ENCODE measurements around the gene MYO9A. TPM values are rescaled to one million over a fixed set of nuclear protein-coding genes. Genes with fewer than 3 reads are reported as not detected.

MYO9A gene
- total RNA-seq, 4 donors from 2014 or later, result 88.5 to 183 (median 115) TPM

DNA sequence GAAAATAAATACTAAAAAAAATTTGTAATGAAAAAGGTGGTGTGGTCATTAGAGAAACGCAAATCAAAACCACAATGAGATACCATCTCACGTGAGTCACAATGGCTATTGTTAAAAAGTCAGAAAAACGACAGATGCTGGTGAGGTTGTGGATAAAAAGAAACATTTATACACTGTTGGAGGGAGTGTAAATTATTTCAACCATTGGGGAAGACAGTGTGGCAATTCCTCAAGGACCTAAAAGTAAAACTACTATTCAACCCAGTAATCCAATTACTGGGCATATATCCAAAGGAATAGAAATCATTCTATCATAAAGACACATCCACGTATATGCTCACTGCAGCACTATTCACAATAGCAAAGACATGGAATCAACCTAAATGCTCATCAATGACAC is 120.3 kb downstream of the MYO9A start:
- H3K4me1 ChIP-seq, result no peaks in the 10 kb centered on the region
- WGBS, 2 donors, result 87 to 92% methylated on average over 4 of the region's 4 CpGs
- peaks cover 0 to 12% of the 10 kb centered on the region in 2 donors for H3K36me3 ChIP-seq
- no peaks in the 10 kb centered on the region for H3K9me3 ChIP-seq
- intact Hi-C loops (cut with DNase I), result no loop called here
- H3K27me3 ChIP-seq, result no peaks in the 10 kb centered on the region
- no peak overlapping the region for H3K27ac ChIP-seq
- no peak for TF ChIP-seq POLR2A (IDR thresholded peaks at IDR 0.05)
- TF ChIP-seq, protein P1, sequence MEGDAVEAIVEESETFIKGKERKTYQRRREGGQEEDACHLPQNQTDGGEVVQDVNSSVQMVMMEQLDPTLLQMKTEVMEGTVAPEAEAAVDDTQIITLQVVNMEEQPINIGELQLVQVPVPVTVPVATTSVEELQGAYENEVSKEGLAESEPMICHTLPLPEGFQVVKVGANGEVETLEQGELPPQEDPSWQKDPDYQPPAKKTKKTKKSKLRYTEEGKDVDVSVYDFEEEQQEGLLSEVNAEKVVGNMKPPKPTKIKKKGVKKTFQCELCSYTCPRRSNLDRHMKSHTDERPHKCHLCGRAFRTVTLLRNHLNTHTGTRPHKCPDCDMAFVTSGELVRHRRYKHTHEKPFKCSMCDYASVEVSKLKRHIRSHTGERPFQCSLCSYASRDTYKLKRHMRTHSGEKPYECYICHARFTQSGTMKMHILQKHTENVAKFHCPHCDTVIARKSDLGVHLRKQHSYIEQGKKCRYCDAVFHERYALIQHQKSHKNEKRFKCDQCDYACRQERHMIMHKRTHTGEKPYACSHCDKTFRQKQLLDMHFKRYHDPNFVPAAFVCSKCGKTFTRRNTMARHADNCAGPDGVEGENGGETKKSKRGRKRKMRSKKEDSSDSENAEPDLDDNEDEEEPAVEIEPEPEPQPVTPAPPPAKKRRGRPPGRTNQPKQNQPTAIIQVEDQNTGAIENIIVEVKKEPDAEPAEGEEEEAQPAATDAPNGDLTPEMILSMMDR (IDR thresholded peaks at IDR 0.05), result no peak
- no peak for DNase-seq
- H3K4me3 ChIP-seq (replicated peaks in 1 of 3), result no peak overlapping the region

DNA sequence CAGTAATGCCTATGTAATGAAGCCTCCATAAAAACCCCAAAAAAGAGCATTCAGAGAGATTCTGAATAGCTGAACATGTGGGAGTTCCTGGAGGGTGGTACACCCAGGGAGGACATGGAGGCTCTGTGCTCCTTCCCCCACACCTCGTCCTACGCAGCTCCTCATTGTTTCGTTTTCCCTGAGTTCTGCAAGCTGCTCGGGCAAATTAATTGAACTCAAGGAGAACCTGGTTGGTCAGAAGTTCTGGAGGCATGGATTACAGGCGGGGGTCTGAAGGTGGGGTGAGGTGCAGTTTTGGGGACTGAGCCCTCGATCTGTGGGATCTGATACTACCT is 142.2 kb downstream of the MYO9A start:
- Histone ChIP-seq H3K4me3 (replicated peaks in 1 of 3) (no peak overlapping the region), H3K27ac (no peak overlapping the region)
- intact Hi-C loops (cut with DNase I), result no loop called here

DNA sequence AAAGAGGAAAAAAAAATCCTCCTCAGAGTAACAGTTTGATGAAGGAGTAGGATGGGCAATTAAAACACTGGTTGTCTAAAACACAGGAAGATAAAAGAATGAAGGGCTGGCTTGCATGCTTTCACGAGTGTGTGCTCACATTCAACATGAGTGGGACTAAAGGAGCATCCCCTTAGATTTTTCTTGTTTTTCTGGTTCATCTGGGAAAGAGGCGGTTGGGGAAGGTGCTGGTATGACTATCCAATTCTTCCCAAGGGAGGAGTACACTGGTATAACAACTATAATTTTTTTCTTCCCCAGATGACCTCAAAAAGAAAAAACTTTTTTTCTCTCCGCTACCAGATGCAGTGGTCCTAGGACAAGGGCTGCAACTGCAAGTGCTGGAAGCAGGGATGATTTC is 143.7 kb downstream of the MYO9A start:
- Histone ChIP-seq H3K4me1 (no peaks in the 10 kb centered on the region), H3K27ac (no peak overlapping the region), H3K27me3 (no peaks in the 10 kb centered on the region), H3K9me3 (no peaks in the 10 kb centered on the region), H3K36me3 (no peaks in the 10 kb centered on the region), H3K4me3 (replicated peaks in 1 of 3) (no peak overlapping the region)
- 94 to 97% methylated on average over 3 of the region's 3 CpGs for WGBS, 2 donors
- no peak for DNase-seq
- TF ChIP-seq, protein P1 (IDR thresholded peaks at IDR 0.05), result no peak
- TF ChIP-seq POLR2A (IDR thresholded peaks at IDR 0.05), result no peak
- intact Hi-C loops (cut with DNase I), result no loop called here

More for the DNA sequence above, 142.2 kb downstream of the MYO9A start:
- Histone ChIP-seq H3K36me3 (no peaks in the 10 kb centered on the region), H3K27me3 (no peaks in the 10 kb centered on the region), H3K9me3 (no peaks in the 10 kb centered on the region), H3K4me1 (no peaks in the 10 kb centered on the region)
- TF ChIP-seq, protein P1 (IDR thresholded peaks at IDR 0.05), result no peak
- no peak for TF ChIP-seq POLR2A (IDR thresholded peaks at IDR 0.05)
- WGBS, 2 donors, result 80 to 81% methylated on average over 6 of the region's 6 CpGs
- no peak for DNase-seq

DNA sequence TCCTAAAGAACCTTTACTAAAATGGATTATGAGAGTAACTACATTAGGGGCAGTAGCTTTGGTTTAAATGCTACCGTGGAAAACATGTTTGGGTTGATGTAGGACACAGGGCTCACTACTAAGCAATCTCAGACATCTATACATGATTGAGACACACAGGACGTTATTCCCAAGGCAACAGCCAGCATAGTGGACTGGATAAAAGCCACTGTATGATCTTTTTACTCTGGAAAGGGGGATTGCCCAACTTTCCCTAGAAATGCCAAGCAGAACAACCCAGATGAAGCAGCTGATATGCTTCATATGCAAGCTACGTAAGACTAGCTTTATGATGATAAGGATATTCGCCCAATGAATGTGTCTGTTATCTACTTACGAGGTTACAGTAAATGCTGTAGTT is 144.6 kb downstream of the MYO9A start:
- DNase-seq, result no peak
- no peaks in the 10 kb centered on the region for H3K27me3 ChIP-seq
- TF ChIP-seq, protein P1 (IDR thresholded peaks at IDR 0.05), result no peak
- no peak for TF ChIP-seq POLR2A (IDR thresholded peaks at IDR 0.05)
- no peaks in the 10 kb centered on the region for H3K9me3 ChIP-seq
- H3K27ac ChIP-seq, result no peak overlapping the region
- H3K4me1 ChIP-seq, result no peaks in the 10 kb centered on the region
- no peak overlapping the region for H3K4me3 ChIP-seq (replicated peaks in 1 of 3)
- 95 to 98% methylated on average over 5 of the region's 5 CpGs for WGBS, 2 donors
- intact Hi-C loops (cut with DNase I), result no loop called here
- H3K36me3 ChIP-seq, result no peaks in the 10 kb centered on the region

DNA sequence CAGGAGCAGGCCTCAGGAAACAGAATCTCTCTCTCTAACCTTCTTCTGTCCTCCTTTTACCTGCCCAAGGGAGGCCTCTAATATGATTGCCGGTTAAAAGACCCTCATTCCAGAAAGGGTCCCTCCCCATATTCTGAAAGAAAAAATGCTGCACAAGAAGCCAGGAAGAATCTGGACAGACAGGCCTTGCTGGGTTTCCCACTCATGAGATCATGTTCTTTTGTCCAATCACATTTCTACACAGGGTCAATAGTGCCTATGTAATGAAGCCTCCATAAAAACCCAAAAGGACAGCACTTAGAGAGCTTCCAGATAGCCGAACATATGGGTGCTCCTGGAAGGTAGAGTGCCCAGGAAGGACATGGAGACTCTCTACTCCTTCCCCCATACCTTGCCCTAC is 146.0 kb downstream of the MYO9A start:
- intact Hi-C loops (cut with DNase I), result no loop called here
- H3K36me3 ChIP-seq, result no peaks in the 10 kb centered on the region
- no peaks in the 10 kb centered on the region for H3K4me1 ChIP-seq
- 83 to 88% methylated on average over 2 of the region's 2 CpGs for WGBS, 2 donors
- no peaks in the 10 kb centered on the region for H3K9me3 ChIP-seq
- no peak for DNase-seq
- no peaks in the 10 kb centered on the region for H3K27me3 ChIP-seq
- no peak overlapping the region for H3K27ac ChIP-seq
- no peak for TF ChIP-seq POLR2A (IDR thresholded peaks at IDR 0.05)
- TF ChIP-seq, protein P1 (IDR thresholded peaks at IDR 0.05), result no peak
- no peak overlapping the region for H3K4me3 ChIP-seq (replicated peaks in 1 of 3)

All from thyroid gland (tissue), 4 donors.